RPMI7951 (cell line): Measurements from ENCODE around the gene EDRF1. TPM values are rescaled to one million over a fixed set of nuclear protein-coding genes. Genes with fewer than 3 reads are reported as not detected.

Experiments used
- DNase-seq: peaks from one replicate; pipeline ENCODE4 v3.0.0-alpha.2; 2012; ENCODE audit warnings: low read depth
- total RNA-seq: library from RNA; depleted of rRNA; stranded (reverse); fragments of >200 nt; shearing (Covaris generic); gene quantifications from 2 replicates; pipeline ENCODE4 v1.2.3, GENCODE V29; 2014; rRNA removed

EDRF1 gene
- total RNA-seq, 1 experiment from 2014 or later = 17.9 TPM

GRCh38 chr10:125785791-125786190 lies 66.3 kb downstream of the EDRF1 start:
- no peak for DNase-seq

GRCh38 chr10:125788156-125789034 lies 68.9 kb downstream of the EDRF1 start:
- no peak for DNase-seq

GRCh38 chr10:125792342-125793300 lies 73.1 kb downstream of the EDRF1 start:
- no peak for DNase-seq

- no peak for DNase-seq
Measured at GRCh38 chr10:125795128-125795527, 75.6 kb downstream of the EDRF1 start.

GRCh38 chr10:125795637-125796190 lies 76.2 kb downstream of the EDRF1 start:
- DNase-seq = no peak

GRCh38 chr10:125797424-125797823 lies 77.9 kb downstream of the EDRF1 start:
- no peak for DNase-seq

GRCh38 chr10:125797994-125798662 lies 78.6 kb downstream of the EDRF1 start:
- DNase-seq = no peak

GRCh38 chr10:125799451-125800182 lies 80.1 kb downstream of the EDRF1 start:
- DNase-seq = no peak

GRCh38 chr10:125801574-125801973 lies 82.1 kb downstream of the EDRF1 start:
- DNase-seq = no peak

GRCh38 chr10:125802131-125802530 lies 82.6 kb downstream of the EDRF1 start:
- no peak for DNase-seq

GRCh38 chr10:125802739-125803138 lies 83.2 kb downstream of the EDRF1 start:
- DNase-seq = peak; percentile 4

- no peak for DNase-seq
Measured at GRCh38 chr10:125808047-125808446, 88.5 kb downstream of the EDRF1 start.

GRCh38 chr10:125811251-125811650 lies 91.7 kb downstream of the EDRF1 start:
- no peak for DNase-seq

- no peak for DNase-seq
Measured at GRCh38 chr10:125812128-125812750, 92.7 kb downstream of the EDRF1 start.

Other genes starting within 250 kb of the EDRF1 start
- not detected in 2 replicates for gene TEX36, start 36.5 kb upstream of the EDRF1 start, total RNA-seq
- gene MMP21, start 56.1 kb downstream of the EDRF1 start, total RNA-seq = not detected in 2 replicates
- 55.6 and 70.5 TPM in 2 replicates for gene UROS, start 103.5 kb downstream of the EDRF1 start, total RNA-seq
- gene BCCIP, start 103.8 kb downstream of the EDRF1 start, total RNA-seq = 63.3 and 68.2 TPM in 2 replicates
- 28.1 and 32.4 TPM in 2 replicates for gene DHX32, start 161.6 kb downstream of the EDRF1 start, total RNA-seq
- gene FANK1, start 176.9 kb downstream of the EDRF1 start, total RNA-seq = 0.68 and 1.3 TPM in 2 replicates